GM18505 (cell line): ENCODE data around the gene DCDC2.
"Not testable (repeated sequence)": the region's sequence is repeated elsewhere in the genome, so short reads cannot be mapped to it uniquely, and the experiment has no call there.

Experiments
- ATAC-seq: cut with Tn5 transposase; IDR thresholded peaks from one replicate; pipeline ENCODE4 v1.9.1; 2021; ENCODE audit not compliant: unreplicated experiment
- POLR2A ChIP-seq: IDR thresholded peaks from 4 replicates; pipeline ENCODE4 v1.6.1; 2011; ENCODE audit warnings: borderline replicate concordance; ENCODE audit not compliant: insufficient read depth, insufficient read length; ENCODE audit errors: extremely low read depth

DCDC2 gene

GRCh38 chr6:24329451-24329850 is 28.4 kb downstream of the DCDC2 start:
- no peak for ATAC-seq
- TF ChIP-seq POLR2A = no peak

GRCh38 chr6:24329022-24329421 is 28.8 kb downstream of the DCDC2 start:
- TF ChIP-seq POLR2A = no peak
- ATAC-seq = no peak

GRCh38 chr6:24327756-24328155 is 30.1 kb downstream of the DCDC2 start:
- no peak for TF ChIP-seq POLR2A

GRCh38 chr6:24325978-24326377 is 31.9 kb downstream of the DCDC2 start:
- no peak for ATAC-seq
- no peak for TF ChIP-seq POLR2A

More at GRCh38 chr6:24327756-24328155, 30.1 kb downstream of the DCDC2 start:
- no peak for ATAC-seq

- ATAC-seq = no peak
- no peak for TF ChIP-seq POLR2A
Observed at GRCh38 chr6:24324617-24325016, 33.2 kb downstream of the DCDC2 start.

GRCh38 chr6:24323632-24324337 is 34.1 kb downstream of the DCDC2 start:
- TF ChIP-seq POLR2A = no peak
- ATAC-seq = no peak

GRCh38 chr6:24322924-24323323 is 34.9 kb downstream of the DCDC2 start:
- no peak for TF ChIP-seq POLR2A
- no peak for ATAC-seq

- not testable (repeated sequence) for ATAC-seq
Observed at GRCh38 chr6:24322446-24322845, 35.4 kb downstream of the DCDC2 start.

- no peak for TF ChIP-seq POLR2A
- ATAC-seq = no peak
Observed at GRCh38 chr6:24321538-24322162, 36.2 kb downstream of the DCDC2 start.

GRCh38 chr6:24313251-24314141 is 44.4 kb downstream of the DCDC2 start:
- ATAC-seq = no peak

GRCh38 chr6:24311775-24312174 is 46.1 kb downstream of the DCDC2 start:
- not testable (repeated sequence) for ATAC-seq

More at GRCh38 chr6:24313251-24314141, 44.4 kb downstream of the DCDC2 start:
- TF ChIP-seq POLR2A = no peak

- ATAC-seq = no peak
- no peak for TF ChIP-seq POLR2A
Observed at GRCh38 chr6:24307881-24308280, 50.0 kb downstream of the DCDC2 start.

- no peak for ATAC-seq
- TF ChIP-seq POLR2A = no peak
Observed at GRCh38 chr6:24306936-24307335, 50.9 kb downstream of the DCDC2 start.

GRCh38 chr6:24306038-24306437 is 51.8 kb downstream of the DCDC2 start:
- TF ChIP-seq POLR2A = no peak
- no peak for ATAC-seq
